Measurements from ENCODE around the gene PHACTR3.
"Not testable (repeated sequence)": the region's sequence is repeated elsewhere in the genome, so short reads cannot be mapped to it uniquely, and the experiment has no call there.

The PHACTR3 gene

DNA sequence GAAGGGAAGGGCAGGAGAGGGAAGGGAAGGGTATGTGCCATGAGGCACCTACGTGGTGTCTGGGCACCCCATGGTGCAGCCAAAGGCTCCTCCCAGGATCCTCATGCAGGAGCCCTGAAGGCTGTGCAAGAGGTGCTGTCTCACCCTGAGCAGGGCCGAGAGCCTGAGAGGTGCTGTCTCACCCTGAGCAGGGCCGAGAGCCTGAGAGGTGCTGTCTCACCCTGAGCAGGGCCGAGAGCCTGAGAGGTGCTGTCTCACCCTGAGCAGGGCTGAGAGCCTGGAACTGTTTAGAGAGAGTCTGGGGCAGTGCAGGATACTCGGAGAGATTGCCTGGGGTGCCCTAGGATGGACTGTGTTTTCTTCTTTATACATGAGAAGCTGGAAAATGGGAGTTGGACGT lies 14.2 kb downstream of the PHACTR3 start:
- not testable (repeated sequence) for DNase-seq (ENCODE audit: low spot score); FAIRE-seq

DNA sequence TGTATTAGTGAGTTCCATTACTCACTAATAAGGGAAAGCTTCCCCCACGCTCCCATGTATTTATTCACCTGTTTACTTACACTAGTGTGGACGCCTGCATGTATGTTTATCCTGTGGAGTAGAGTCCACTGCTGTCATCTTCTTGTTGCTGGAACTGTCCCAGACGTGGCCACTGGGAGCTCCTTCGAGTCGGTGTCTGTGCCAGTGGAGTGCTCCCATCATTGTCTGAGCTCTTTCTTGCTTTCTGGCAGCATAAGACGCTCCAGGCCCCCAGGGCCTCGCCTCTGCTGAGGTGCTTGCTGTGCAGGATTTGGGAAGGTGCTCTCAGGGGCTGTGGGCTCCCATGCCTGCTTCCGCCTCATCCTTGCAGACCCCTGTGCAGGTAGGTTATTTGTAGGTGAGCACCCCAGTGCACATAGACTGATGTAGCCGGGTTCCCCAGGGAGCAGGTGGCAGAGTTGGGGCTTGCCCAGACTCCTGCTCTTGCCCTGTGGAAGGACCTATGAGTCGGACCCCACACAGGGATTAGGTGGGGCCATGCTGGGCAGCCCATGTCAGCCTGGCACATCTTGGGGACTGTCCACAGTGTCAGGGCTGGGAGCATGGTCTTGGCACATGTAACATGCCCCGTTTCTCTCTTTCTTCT lies 16.6 kb downstream of the PHACTR3 start:
- FAIRE-seq (no peak), DNase-seq (ENCODE audit: low spot score) (no peak)

DNA sequence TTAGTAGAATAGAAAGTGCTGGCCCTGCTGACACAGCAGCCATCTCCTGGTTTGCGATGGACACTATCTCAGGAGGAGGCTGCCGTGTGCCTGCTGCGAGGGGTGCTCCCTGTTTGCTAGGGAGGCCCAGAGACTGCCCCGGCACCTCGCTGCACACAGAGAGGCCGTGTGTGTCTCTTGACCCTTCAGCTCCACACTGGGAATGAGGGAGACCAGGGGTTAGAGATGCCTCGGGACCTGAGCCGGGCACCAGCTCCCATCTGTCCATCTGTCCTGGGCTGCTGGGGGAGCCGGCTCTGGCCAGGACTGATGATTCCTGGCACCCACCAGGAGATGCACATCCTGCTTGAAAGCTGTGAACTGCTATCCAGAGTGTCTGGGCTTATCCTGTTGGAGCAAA lies 18.2 kb downstream of the PHACTR3 start:
- FAIRE-seq (no peak), DNase-seq (ENCODE audit: low spot score) (no peak)

DNA sequence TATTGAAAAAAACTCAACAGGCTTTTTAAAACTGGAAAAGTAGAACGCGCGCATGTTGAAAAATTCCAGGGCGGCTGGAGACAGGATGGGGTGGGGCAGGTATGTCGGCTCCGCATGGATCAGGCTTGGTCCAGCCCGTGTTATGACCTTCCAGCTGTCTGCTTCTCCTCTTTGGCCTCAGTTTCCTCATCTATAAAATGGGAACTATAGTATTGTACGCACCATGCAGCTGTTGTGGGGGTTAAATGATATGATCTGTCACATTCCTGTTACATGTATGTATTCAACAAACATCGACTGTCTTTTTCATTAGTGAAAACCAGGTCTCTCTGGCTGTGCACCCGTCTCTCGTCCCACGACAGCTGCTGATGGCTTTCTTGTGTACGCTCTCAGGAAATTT lies 18.8 kb downstream of the PHACTR3 start:
- FAIRE-seq (peak; percentile 35), DNase-seq (ENCODE audit: low spot score) (no peak)

DNA sequence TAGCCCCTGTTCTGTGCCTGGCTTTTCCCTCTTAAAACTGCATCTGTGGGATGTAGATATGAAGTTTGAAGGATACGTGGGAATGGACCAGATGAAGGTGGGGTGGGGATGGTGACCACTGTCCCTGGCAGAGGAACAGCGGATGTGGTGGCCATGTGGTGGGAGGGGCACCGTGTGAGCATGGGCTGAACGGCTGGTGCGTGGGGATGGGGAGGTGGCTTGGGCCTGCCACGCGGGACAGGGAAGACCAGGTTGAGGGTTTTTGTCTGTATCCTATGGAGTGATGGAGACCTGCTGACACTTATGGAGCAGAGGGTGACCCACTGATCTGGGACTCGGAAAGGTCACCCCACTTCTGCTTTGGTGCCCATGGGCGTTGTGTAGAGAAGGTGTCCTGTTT lies 19.2 kb downstream of the PHACTR3 start:
- FAIRE-seq: peak; percentile 40
- DNase-seq (ENCODE audit: low spot score): no peak

DNA sequence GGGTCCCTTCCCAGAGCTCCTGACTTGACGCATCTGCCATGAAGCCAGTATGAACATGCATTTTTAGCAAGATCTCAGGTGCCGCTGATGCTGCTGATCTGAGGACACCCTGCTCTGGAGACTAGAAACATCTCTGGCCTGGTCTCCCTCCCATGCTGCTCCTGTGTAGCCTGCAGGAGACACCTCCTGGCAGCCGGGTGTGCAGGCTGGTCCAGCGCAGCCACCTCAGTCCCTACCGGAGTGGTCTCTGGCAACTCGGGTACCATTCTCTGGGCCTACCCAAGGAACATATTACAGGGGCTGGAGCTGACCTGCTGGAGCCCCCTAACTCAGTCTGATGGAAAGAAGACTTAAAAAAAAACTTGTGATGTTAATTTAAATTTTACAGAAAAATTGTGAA lies 20.1 kb downstream of the PHACTR3 start:
- FAIRE-seq: no peak
- no peak for DNase-seq (ENCODE audit: low spot score)

DNA sequence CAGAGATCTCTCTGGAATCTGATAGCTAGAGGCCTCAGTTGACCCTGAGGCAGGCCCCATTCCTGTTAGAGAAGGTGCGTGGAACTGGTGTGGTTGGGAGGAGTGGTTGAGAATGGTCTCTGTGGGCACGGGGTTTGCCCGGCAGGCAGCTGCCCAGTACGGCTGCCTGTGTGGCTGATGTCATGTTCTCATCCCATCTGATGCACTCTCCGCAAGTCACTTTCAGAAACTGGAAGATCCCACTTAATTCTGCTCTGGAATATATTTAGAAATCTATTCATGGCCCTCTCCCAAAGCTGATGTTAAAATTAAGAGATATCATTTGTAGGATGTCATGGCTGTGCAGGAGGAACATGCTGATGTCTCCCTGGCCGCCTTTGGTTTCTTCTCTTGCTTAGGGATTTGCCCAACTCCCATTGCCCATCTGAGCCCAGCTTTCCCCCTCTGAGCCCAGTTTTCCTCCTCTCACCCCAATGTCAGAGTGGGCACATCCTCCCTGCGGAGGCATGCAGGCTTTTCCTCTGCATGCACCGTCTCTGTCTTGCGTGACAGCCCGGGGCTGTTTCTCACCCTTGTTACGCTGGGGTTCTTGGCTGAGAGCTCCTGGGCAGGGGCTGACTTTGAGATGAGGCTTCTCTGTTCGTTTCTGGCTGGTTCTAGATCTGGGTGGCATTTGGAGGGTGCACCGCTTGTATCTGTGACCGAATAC lies 21.0 kb downstream of the PHACTR3 start:
- no peak for FAIRE-seq
- no peak for DNase-seq (ENCODE audit: low spot score)

DNA sequence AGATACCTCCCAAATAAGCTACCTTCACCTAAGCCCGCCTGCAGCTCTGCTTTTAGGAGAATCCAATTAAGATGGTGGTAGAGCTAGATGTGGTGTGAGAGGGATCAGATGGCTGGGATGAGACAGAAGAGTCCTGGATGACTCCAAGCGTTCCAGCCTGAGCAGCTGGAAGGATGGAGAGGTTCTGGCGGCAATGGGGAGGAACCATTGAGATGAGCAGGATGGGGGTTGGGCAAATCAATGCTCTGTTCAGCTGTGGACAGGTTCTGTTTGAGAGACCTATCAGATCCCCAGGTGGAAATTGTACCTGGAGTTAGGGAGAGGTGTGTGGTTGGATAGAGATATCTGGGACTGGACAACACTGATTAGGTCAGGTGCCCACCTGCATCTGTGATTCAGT lies 23.0 kb downstream of the PHACTR3 start:
- FAIRE-seq (no peak), DNase-seq (ENCODE audit: low spot score) (no peak)

DNA sequence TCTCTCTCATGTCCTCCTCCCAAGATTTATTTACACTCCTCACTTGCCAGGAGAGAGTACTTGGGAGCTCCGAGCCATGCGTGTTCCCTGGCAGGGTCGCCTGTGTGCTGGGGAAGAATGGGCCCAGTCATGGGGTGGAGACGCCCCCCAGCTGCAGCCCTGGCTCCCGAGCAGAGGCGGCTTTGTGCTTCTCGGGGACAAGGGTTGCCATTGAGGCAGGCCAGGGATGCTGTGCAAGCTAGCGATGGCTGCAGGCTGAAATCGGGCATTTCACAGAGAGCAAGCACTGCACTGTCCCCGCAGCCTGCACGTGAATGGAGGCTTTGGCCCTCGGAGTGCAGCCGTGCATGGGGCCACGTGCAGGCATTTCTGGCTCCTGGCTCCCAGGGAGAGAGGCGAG lies 23.8 kb downstream of the PHACTR3 start:
- FAIRE-seq: no peak
- DNase-seq (ENCODE audit: low spot score): no peak

DNA sequence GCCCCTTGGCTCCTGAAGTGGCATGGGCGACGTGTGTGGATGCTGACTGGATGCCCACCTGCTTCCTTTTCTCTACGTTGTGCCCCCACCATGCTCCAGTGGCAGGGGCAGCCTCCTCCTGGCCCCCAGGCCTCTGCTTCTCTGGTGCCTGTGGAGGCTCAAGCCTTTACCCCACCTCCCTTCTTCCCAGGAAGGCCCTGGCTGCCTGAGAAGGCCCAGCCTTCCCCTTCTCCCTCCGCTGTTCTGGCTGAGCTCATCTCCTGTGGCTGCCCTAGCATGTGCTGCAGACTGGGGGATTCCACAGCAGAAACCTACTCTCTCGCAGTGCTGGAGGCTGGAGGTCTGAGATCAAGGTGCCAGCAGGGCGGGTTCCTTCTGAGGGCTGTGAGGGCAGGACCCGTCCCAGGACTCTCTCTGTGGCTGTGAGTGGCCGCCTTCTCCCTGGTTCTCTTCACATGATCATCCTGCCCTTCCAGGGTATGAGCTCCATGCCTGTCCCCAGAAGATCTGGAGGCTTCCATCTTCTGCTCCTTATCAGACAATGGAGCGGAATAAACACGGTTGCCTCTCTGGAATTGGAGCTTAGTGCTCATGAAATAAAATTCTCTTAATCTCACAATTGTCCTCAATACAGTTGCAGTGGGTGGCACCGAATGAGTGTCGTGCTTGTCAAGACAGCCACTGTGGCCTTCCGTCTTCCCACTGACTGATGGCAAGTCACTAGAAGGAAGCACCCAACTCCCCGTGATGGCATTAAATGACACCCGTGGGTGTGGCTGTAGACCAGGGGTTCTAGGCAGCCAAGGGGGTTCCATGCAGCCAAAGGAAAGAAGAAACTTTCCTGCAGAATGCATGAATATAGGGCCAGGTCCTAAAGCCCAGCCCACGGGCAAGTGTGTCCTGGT lies 25.1 kb downstream of the PHACTR3 start:
- FAIRE-seq (no peak), DNase-seq (ENCODE audit: low spot score) (no peak)

DNA sequence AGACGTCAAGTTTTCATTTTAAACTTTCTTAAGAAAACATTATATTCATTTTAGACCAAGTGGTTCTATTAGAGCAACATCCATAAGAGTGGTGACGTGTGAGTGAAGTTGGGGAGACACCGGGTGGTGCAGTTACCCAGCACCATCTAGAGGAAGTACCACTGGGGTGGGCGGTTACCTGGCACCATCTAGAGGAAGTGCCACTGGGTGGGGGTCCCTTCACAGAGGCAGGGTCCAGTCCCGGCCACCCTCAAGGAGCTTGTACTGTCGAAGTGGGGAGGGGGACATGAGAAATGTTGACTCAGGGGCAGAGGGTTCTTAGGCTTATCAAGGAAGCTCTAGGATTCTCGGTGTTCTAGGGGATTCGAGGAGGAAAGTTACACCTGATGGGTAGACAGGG lies 26.2 kb downstream of the PHACTR3 start:
- FAIRE-seq: no peak

DNA sequence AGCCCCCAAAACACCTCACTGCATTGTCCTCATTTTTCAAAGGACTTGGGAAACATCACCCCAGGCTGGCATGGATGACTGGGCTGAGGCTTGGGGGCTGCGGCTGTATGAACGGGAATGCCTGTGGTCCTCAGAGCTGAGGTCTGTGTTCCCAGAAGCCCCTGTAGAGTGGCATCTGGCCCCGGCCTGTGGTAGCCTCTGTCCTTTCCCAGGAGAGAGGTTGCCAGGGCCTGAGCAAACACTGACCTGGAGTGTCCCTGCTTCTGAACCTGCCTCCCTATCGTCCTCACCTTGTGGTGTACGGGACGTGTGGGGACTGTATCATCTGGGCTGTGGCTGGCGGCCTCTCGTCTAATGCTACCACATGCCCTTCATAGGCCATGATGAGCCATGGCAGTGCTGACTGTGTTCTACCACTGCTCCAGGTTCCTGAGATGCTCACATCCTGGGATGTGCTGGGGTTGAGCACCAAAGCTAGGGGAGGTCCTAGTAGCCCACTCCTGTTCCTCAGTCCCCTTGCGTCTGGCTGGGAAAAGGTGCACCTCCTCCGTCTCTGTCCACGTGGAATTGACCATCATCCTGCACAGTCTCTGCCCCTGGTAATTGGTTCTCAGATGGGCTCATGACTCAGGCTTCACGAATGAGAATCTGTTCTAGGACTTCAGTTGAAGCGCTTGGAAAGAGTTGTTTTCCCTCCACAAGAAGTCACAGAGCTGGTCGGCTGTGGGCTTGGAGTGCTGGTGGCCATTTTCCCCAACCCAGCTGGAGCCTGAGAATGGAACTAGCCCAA lies 27.6 kb downstream of the PHACTR3 start:
- DNase-seq (ENCODE audit: low spot score): no peak
- no peak for FAIRE-seq

More for the DNA sequence above, 26.2 kb downstream of the PHACTR3 start:
- DNase-seq (ENCODE audit: low spot score): no peak

DNA sequence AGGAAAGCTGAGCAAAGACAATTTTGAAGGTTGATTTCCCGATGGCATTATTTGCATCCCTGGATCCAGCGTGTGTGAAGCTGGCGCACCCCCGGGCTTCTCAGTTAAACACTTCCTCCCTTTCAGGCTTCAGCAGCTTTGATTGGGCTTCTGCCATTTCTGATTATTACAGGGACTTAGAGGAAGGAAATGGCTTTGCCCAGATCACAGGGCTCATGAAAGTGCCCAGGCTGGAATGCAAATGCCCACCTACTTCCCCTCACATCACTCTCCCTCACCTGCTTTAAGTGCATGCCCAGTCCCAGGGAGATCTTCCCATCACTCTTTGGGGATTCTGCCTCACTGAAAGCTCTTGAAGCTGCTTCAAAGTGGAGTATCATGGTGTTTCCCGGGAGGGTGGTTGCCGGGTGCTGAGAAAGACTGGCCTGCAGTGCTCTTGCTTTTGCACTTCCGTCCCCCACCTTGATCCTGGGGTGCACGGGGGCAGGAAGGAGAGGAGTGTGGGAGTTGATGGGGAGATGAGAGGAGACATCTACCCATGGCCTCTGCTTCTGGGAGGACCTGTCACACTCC lies 28.3 kb downstream of the PHACTR3 start:
- FAIRE-seq (no peak), DNase-seq (ENCODE audit: low spot score) (no peak)

DNA sequence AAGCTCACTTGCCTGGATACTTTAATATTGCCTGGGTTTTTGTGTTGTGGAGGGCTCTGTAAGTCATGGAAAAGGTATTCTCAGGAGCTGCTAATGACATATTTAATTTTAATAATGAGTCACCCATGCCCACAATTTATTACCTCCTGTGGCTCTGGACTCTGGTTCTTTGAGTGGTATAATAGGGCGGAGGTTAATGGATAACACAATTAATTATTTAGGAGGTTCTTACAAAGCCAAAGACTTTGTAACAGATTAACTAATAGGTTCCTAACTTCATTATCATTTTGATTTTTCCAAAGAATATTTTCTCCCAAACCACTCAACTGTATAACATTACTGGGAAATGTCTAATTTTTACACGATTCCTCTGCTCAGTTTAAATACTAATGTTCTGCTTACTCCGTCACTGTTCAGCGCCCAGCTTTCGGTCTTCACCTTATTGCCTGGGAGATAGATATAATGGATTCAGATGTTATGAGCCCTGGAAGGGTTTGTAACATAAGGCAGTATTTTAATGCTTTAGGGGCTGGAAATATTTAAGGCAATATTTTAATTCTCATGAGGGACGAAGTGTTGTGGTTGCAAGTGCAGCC lies 29.4 kb downstream of the PHACTR3 start:
- DNase-seq (ENCODE audit: low spot score) (no peak), FAIRE-seq (no peak)

DNA sequence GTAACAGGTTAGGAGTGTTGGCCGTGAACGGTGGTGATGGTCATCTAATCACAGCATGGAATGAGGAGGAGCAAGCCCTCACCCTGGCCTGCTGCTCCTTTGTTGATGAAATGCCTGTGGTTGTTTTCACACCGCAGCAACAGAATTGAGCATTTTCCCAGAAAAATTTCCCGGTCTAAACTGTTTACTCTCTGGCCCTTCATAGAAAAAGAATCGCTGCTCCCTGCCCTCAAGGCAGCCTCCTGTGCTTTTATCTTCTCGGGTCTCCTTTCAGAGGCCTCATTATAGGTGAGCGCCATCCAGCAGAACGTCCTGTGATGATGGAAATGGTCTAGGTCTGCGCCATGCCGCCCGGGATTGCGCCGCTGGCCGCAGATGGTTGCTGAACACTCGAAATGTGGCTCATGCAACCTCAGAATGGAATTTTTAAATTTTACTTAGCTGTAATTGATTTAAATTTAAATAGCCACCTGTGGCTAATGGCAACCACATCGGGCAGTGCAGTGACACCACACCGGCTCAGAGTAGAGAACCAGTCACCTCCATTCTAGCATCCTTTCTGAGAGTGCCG lies 30.2 kb downstream of the PHACTR3 start:
- FAIRE-seq (no peak), DNase-seq (ENCODE audit: low spot score) (peak; percentile 38)

DNA sequence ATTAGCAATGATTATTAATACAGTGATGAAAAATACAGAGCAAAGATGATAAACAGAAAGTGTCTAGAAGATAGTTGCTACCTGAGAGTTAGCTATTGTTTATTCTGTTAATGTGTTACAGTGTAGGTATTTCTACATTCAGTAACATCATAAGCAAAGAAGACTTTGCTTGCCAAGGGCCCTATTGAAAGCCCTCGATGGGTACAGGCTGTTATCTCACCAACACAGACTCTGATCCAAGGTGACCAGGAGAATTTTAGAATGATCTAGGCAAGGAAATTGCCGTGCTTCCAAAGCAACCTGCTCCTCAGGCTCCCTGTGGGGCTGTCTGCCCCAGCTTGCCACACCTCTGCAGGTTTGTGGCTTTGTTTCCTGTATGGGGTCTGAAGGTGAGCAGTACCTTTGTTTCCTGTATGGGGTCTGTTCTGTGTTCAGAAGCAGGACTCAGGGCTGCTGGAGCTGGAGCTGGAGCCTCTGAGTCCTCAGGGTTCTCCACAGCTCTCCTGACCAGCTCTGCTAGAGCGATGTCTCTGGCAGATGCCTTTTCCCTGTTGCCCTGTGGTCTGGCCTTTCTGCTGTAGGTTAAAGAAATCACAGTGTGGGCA lies 32.5 kb downstream of the PHACTR3 start:
- DNase-seq (ENCODE audit: low spot score): no peak
- FAIRE-seq: no peak

DNA sequence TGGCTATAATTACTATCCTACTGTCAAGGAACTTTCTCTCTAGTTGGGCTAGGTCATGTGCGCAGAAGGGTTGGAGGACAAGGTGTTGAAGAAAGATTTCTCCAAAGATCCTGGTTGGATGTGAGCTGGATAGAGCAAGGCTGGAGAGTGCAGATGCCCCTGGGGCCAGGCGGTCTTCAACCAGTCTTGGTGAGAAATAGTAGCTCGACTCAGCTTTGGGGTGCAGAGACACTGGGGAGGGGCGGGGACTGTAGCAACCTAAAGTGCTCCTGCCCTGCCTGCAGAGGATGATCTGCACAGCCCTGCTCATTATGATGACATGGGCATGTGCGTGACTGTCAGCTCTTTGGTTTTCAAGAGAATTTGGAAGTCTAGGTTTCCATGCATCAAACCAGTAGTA lies 35.9 kb downstream of the PHACTR3 start:
- DNase-seq (ENCODE audit: low spot score) (no peak), FAIRE-seq (no peak)

DNA sequence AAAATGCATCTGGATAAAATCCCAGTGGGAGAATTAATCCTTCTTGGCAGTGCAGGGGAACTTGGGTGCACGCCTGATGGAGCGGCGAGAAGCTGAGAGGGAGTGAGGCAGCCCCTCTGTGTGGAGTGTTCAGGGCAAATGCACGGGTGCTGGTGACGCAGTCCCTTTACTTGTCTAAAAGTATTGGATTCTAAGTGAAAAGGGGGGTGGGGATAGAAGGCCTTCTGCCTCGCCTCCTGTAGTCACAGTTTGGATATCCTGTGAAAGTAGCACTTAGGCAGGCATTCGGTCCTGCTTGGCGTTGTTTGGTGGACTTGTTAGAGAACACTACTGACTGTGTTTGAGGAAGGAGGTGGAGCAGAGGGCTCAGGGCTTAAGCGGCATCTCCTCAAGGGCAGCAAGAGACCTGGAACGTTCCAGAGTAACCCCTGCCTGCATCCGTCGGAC lies 39.3 kb downstream of the PHACTR3 start:
- DNase-seq (ENCODE audit: low spot score) (no peak), FAIRE-seq (peak; percentile 44)

DNA sequence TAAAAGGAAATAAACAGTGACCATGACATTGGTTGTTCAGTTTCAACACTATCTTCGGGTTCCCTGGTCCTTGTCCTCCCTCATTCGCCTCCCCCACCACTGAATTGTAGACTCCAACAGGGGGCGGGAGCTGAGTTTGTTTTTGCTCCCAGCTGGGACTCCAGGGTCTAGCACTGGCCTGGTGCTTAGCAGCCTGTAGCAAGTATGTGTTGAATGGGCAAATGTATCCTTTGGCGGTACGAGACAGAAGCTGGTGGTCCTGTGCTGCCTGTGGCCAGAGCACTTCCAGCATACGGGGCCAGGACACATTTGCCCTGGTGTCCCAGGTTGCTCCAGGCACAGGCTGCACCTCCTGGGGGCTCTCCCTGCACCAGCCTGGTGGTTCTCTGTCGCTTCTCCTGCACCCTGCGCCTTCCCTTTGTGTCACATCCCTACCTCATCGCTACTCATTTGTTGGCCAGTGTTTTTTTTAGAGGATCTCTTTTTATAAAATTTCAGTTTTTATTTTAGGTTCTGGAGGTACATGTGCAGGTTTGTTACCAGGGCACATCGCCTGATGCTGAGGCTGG lies 40.1 kb downstream of the PHACTR3 start:
- no peak for FAIRE-seq

More for the DNA sequence above, 40.1 kb downstream of the PHACTR3 start:
- DNase-seq (ENCODE audit: low spot score): no peak
